Panc1 (cell line): ENCODE results near the gene LRP5. TPM values are rescaled to one million over a fixed set of nuclear protein-coding genes. Genes with fewer than 3 reads are reported as not detected.
"Not testable (repeated sequence)": the region's sequence is repeated elsewhere in the genome, so short reads cannot be mapped to it uniquely, and the experiment has no call there.

Source experiments
- ATAC-seq: fragments of 200-7000 bp; cut with Tn5 transposase; 2 replicates; pipeline ENCODE4 v1.9.1; 2020; ENCODE audit warnings: mild to moderate bottlenecking, moderate library complexity
- BruUV-seq: library from RNA; stranded (reverse); fragments of 400-500 nt; replicated peaks from 2 replicates; lab custom pipeline; 2021; lab: Mats Ljungman, UMichigan
- CTCF ChIA-PET: fragments of 300-600 bp; sonication (Branson Sonifier 250); formaldehyde crosslinking; loops from one replicate; lab custom pipeline; 2022; ENCODE audit warnings: antibody characterized with exemption; lab: Charles Lee
- POLR2A ChIA-PET: fragments of 300-600 bp; sonication (Branson Sonifier 250); formaldehyde crosslinking; loops from one replicate; lab custom pipeline; 2022; ENCODE audit warnings: antibody characterized with exemption; lab: Charles Lee
- DNase-seq: peaks from one replicate; pipeline ENCODE4 v3.0.0-alpha.2; 2010; ENCODE audit warnings: low read depth, low spot score
- H3K27ac ChIP-seq: 2 replicates; pipeline ENCODE4 v1.5.1; 2011; ENCODE audit warnings: mild to moderate bottlenecking, low read length, inconsistent platforms
- H3K27me3 ChIP-seq: fragments of 200-500 bp; sonication (Bioruptor generic); 2 replicates; pipeline ENCODE4 v1.6.0; 2014; ENCODE audit warnings: low read length, inconsistent platforms; ENCODE audit not compliant: control insufficient read depth, insufficient read depth
- H3K36me3 ChIP-seq: fragments of 200-500 bp; sonication (Bioruptor generic); 2 replicates; pipeline ENCODE4 v1.5.1; 2014; ENCODE audit warnings: inconsistent platforms, mild to moderate bottlenecking, low read length, moderate library complexity; ENCODE audit not compliant: control insufficient read depth, insufficient read depth
- H3K4me1 ChIP-seq: 2 replicates; pipeline ENCODE4 v1.5.1; 2011; ENCODE audit warnings: inconsistent platforms, mild to moderate bottlenecking, low read length, moderate library complexity; ENCODE audit not compliant: control insufficient read depth, insufficient read depth
- H3K4me3 ChIP-seq, 2 experiments: 2 replicates each; pipeline ENCODE4 v1.5.1; 2011 to 2012; ENCODE audit warnings: low read depth in 2 of 2, low read length in 2 of 2, mild to moderate bottlenecking in 2 of 2, inconsistent platforms in 1 of 2, moderate library complexity in 1 of 2
- H3K9me3 ChIP-seq: fragments of 200-500 bp; sonication (Bioruptor generic); 2 replicates; pipeline ENCODE4 v1.5.1; 2014; ENCODE audit warnings: low read depth, mild to moderate bottlenecking, inconsistent platforms, low read length, moderate library complexity; ENCODE audit not compliant: control insufficient read depth, insufficient read depth
- CTCF ChIP-seq: fragments of 450-650 bp; IDR thresholded peaks from 2 replicates; pipeline ENCODE4 v1.5.1; 2017; ENCODE audit warnings: mild to moderate bottlenecking
- POLR2AphosphoS5 ChIP-seq: IDR thresholded peaks from 2 replicates; pipeline ENCODE4 v1.6.1; 2012; ENCODE audit warnings: mild to moderate bottlenecking, low read depth, low read length, moderate library complexity
- REST ChIP-seq, 2 experiments: IDR thresholded peaks; 2 replicates each; pipeline ENCODE4 v1.6.1; 2011 to 2012; ENCODE audit warnings: low read depth in 2 of 2, control low read depth in 1 of 2, low read length in 1 of 2, mild to moderate bottlenecking in 1 of 2, moderate library complexity in 1 of 2; ENCODE audit not compliant: insufficient read depth in 1 of 2
- SIN3A ChIP-seq: IDR thresholded peaks from 2 replicates; pipeline ENCODE4 v1.6.1; 2012; ENCODE audit warnings: low read depth, mild to moderate bottlenecking, low read length, moderate library complexity, borderline replicate concordance; ENCODE audit not compliant: insufficient read depth
- TCF7L2 ChIP-seq: IDR thresholded peaks from 2 replicates; pipeline ENCODE4 v1.6.1; 2011; ENCODE audit warnings: mild to moderate bottlenecking, low read depth, low read length, inconsistent platforms
- in situ Hi-C: cut with HindIII; loops from 2 replicates; pipeline ENCODE4 v1.10.0; 2016; ENCODE audit warnings: low sequenced_read_pairs, low pct_unique_long_range_greater_than_20kb
- intact Hi-C: fragments of 100-400 bp; cut with micrococcal nuclease; formaldehyde crosslinking; loops from one replicate; pipeline ENCODE4 v1.10.0; 2022; ENCODE audit not compliant: unreplicated experiment
- total RNA-seq: library from RNA; stranded (reverse); gene quantifications from one replicate; pipeline ENCODE4 v1.2.1, GENCODE V29; 2021; ENCODE audit not compliant: unreplicated experiment

LRP5 gene
- total RNA-seq, 1 experiment from 2014 or later: 171 TPM

- ChIA-PET CTCF (no interaction called here), POLR2A (no interaction called here)
- ATAC-seq (no peak), DNase-seq (no peak)
- no peaks in the 10 kb centered on the region for H3K9me3 ChIP-seq
- intact Hi-C loops (no loop called here), in situ Hi-C loops (no loop called here)
- no peak overlapping the region for H3K4me3 ChIP-seq
- no TSS peak for BruUV-seq
- TF ChIP-seq CTCF: no peak
- no peak for TF ChIP-seq SIN3A
- TF ChIP-seq POLR2AphosphoS5: no peak
- no peak for TF ChIP-seq TCF7L2
- no peak for TF ChIP-seq REST (IDR thresholded peaks at IDR 0.05; ENCODE audit: insufficient read depth in 1 of 2, low read depth in 2 of 2, low read length in 1 of 2)
- no peaks in the 10 kb centered on the region; the same call in 1 of the 2 replicates for H3K4me1 ChIP-seq
- no peak overlapping the region for H3K27ac ChIP-seq
- H3K36me3 ChIP-seq: no peaks in the 10 kb centered on the region
- H3K27me3 ChIP-seq: no peaks in the 10 kb centered on the region
Observed at GRCh38 chr11:68399916-68400315, 87.5 kb downstream of the LRP5 start.

- intact Hi-C loops, CTCF ChIA-PET, H3K4me3 ChIP-seq, H3K36me3 ChIP-seq, H3K27me3 ChIP-seq, DNase-seq, in situ Hi-C loops, POLR2A ChIA-PET, H3K27ac ChIP-seq, ATAC-seq, H3K4me1 ChIP-seq, H3K9me3 ChIP-seq, BruUV-seq: not testable (repeated sequence)
Observed at GRCh38 chr11:68400584-68400983, 88.2 kb downstream of the LRP5 start.

- ATAC-seq: no peak
- POLR2A ChIA-PET: interaction anchor here (0.6 kb wide), 1 partner anchor 33 kb away, joined by 5 read pairs; no protein-coding TSS in a partner anchor
- no peaks in the 10 kb centered on the region for H3K27me3 ChIP-seq
- CTCF ChIA-PET: no interaction called here
- intact Hi-C loops (no loop called here), in situ Hi-C loops (no loop called here)
- H3K4me1 ChIP-seq: no peaks in the 10 kb centered on the region; the same call in 1 of the 2 replicates
- BruUV-seq: no TSS peak
- TF ChIP-seq SIN3A (no peak), TCF7L2 (no peak), POLR2AphosphoS5 (no peak)
- H3K9me3 ChIP-seq: no peaks in the 10 kb centered on the region
- no peak overlapping the region for H3K4me3 ChIP-seq
- H3K36me3 ChIP-seq: 0 out of 2 replicates have a peak, but pooled peaks cover under 1% of the 10 kb centered on the region
- no peak overlapping the region for H3K27ac ChIP-seq
- DNase-seq: no peak
Observed at GRCh38 chr11:68401856-68402255, 89.5 kb downstream of the LRP5 start.
